HG03342 (cell line): ENCODE results near the gene TSPAN15.
"Not testable (repeated sequence)": the region's sequence is repeated elsewhere in the genome, so short reads cannot be mapped to it uniquely, and the experiment has no call there.

ENCODE experiments used
- ATAC-seq: cut with Tn5 transposase; IDR thresholded peaks from one replicate; pipeline ENCODE4 v1.9.1; 2021; ENCODE audit warnings: mild to moderate bottlenecking, moderate library complexity; ENCODE audit not compliant: unreplicated experiment

The TSPAN15 gene

DNA sequence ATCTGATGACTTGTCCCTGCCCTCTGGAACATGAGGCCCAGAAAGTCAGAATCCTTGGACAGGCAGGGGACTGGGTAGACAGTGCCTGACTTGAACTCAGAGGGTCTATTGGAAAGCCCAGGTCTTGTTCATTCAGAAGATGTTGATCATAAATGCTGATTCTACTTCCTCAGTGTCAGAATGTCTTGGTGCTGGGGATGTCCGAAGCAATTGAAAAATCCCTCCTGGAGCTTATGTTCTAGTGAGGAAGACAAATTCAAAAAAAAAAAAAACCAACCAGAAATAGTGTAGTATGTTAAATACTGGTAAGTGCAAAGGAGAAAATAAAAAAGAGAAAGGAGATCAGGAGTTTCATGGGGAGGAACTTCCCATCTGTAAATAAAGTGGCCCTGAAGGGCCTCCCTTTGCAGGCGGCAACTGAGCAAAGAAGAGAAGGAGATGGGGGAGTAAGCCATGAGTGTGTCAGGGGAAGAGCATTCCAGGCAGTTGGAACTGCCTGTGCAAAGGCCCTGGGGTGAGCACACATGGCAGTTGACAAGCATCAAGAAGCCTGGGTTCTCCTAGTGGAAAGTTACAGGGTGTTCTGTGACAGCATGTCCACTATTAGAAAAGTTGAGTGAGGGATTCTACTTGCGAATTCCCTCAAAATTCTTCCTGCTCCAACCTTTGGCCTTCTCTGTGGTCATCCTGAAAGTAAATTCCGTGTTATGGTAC, 30.7 kb downstream of the TSPAN15 start:
- no peak for ATAC-seq

GRCh38 chr10:69483963-69484362, 32.7 kb downstream of the TSPAN15 start:
- ATAC-seq, result no peak

DNA sequence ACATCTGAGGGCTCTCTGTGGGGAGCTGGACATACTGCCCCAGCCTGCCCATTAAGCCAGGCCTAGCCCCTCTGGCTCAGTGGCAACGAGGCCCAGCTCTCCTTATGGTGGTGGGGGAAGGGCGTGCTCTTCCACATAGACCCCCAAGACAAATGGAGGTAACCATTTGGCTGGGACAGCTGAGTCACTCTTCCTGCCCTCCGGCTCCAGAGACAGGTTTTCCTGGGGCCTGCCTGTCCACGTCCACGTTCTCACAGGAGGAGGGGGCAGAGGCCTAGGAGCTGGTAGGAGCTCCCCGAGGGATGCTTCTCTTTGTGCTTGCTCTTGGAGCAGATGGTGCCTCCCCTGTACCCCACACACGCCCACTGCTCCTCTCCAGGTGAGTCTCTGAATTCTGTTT, 33.5 kb downstream of the TSPAN15 start:
- ATAC-seq, result no peak

GRCh38 chr10:69486922-69487730, 35.9 kb downstream of the TSPAN15 start:
- no peak for ATAC-seq

DNA sequence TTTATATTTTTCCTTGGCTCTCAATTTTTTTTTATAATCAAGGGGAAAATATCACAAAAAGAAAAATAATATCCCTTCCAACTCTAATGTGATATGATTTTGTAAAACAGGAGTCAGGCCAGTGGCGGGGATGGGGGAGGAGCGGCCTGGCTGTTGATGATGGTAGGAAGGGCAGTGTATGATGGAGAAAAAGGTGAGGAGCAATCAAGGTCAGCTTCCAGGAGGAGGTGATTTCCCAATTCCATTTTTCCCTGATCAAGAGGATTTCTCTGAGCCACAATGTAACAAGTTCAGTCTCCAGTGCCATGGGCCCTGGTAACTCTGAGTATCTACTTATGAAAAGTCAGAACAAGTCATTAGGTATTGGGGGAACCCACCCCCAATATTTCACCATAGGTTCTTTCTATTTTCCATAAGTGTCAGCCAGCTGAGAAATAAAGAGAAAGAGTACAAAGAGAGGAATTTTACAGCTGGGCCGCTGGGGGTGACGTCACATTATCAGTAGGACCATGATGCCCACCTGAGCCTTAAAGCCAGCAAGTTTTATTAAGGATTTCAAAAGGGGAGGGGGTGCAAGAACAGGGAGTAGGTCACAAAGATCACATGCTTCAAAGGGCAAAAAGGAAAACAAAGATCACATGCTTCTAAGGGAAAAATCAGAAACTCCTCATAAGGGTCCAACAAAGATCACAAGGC, 37.0 kb downstream of the TSPAN15 start:
- not testable (repeated sequence) for ATAC-seq

GRCh38 chr10:69488856-69489255, 37.6 kb downstream of the TSPAN15 start:
- not testable (repeated sequence) for ATAC-seq

- no peak for ATAC-seq
Observed at GRCh38 chr10:69489506-69490090, 38.3 kb downstream of the TSPAN15 start.

DNA sequence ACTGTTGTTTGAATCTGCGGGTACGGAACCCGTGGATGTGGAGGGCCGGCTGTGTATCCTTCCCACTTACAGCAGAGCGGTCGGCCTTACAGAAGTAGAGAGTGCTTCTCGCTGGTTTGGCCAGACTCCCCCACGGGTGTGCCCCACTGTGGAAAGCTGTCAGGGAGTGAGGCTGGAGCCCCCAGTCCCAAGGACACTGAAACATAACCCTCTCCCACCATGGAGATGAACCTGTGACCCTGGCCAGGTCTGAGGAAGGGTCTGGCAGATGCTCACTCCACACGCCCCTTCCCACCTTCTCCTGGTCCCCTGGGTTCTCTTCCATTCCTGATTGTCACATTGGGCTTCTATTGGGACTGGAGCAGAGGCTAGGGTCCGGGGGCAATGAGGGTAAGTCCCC, 39.6 kb downstream of the TSPAN15 start:
- ATAC-seq, result no peak

DNA sequence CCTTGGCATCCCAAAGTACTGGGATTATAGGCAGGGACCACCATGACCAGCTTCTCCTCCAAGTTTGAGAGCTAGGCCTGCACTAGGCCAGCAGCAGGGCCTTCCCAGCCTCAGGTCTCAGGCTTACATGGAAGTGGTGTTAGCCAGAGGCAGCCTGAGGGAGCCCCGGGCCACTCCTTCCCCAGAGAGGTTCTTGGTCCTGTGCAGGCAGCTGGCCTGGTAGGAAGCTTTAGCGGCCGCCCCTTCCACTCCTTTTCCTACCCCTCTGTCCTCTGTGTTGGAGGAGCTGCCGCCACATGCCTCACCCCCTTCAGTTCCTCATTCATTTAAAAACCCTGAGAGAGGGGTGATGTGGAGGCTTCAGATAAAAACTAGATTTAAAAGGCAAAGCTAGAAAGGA, 40.3 kb downstream of the TSPAN15 start:
- ATAC-seq, result no peak

DNA sequence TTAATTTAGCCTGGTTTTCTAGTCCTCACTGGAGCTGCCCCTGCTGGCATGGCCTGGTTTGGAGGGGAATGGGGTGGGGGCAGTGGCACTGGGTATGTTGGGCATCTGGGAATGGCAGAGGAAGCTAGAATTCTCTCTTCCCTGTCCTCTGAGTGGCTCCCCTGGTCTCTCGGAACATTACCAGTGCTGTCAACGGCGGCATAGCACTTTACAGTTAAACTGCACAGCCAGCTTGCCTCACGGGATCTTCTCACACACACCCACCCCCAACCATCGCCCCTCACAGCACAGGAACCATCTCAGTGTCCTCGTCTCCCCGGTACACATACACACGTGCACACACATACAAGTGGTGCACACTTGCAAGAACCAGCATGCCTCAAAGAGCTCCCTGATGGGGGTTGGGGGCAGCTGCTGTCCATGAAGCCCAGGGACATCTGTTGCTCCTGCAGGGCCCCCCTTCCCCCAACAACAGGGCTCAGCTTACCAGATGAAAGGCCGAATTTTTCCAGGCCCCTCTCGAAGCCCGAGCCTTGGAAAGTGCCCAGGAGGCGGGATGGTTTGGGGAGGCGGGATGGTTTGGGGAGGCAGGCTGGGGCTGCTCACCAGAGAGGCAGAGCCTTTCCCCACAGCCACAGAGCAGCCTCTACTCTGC, 41.0 kb downstream of the TSPAN15 start:
- ATAC-seq, result no peak

GRCh38 chr10:69492746-69493462, 41.6 kb downstream of the TSPAN15 start:
- ATAC-seq, result no peak

DNA sequence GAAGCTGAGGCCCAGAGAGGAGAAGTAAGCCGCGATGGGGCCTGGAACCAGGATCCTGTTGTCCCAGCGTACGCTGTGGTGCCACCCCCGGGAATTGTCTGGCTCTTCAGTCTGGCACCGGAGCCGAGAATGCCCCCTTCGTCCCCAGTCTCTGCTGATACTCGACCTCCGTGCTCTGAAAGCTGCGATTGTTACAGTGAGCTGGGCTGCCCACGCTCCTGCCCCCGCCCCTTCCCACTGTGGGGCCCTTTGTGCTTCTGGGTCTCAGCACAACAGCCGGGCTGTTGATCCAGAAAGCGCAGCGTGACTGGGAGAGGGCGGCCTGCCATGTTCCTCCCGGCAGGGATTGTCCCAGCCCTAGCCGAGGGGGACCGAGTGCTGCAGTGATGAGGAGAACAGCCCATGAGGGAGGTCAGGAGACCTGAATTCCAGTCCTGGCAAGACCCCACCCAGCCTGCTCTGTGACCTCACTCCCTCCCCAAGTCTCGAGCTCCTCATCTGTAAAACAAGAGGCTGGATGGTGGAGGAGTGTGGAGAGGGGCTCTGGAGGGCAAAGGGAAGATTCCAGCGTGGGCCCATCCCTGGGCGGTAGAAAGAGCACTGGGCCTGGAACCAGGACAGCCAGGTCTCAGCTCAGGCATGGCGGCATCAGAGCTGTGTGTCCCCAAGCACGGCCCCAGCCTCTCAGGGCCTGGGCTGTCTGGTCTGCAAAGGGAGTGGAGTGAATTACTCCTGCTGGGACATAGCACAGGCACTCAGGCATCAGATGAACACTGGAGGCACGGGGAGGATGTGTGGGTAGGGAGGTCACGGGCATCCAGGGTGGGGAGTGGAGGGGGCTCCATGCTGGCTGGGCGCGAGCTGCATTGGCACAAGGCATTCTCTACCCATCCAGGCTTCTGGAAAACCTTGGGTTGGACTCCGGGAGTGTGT, 43.6 kb downstream of the TSPAN15 start:
- ATAC-seq, result no peak

DNA sequence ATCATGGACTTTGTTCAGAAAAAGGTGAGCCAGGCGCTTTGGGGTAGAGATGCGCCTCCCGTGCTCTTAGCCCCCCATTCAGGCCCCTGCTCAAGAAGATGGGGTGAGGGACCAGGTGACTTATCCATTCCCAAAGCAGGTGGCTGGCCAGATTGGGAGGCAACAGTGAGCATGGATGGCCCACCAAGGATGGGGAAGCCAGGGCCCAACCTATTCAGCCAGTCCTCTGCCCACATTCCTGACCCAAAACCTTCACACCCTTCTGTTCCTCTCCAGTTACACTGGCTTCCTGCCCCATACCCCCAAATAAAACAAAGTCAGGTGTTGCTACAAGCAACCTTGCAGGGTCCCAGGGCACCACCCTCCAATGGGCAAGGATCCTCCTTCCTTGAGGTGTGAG, 44.4 kb downstream of the TSPAN15 start:
- ATAC-seq, result no peak

DNA sequence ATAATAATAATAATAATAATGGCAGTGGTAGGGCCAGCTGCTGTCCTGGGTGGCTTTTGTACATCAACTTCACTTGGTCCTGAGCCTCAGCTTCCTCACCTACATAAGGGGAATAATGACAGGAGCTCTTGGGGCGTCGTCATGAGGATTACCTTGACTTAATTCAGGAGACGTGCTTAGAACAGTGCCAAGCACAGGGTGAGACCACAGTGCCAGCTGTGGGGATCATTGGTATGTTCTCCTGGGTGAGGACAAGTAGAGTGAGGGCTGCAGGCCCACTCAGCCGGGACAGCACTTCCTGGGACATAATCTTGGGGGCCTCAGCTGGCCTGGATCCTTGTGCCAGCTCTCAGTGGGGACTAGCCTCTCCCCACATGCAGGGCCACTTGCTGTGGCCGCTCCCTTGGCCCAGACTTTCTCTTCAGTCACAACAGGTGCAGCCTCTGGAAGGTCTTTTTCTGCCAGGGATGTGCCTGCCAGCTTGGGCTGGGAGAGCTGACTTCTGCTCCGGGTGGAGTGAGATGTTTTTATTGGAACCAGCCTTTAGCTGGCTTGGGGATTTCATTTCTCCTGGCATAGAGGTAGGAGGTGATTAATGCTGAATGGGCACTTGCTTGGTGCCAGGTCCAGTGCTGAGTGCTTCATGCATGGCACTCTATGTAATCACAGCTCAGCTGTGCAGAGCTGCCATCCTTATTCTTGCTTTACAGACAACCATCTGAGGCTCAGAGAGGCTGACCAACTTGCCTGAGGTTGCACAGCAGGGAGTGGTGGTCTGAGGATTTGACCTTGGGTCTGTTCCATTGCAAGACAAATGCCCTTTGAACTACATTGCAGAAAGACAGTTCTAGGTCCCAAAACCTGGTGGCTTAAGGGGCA, 45.3 kb downstream of the TSPAN15 start:
- ATAC-seq, result no peak

- no peak for ATAC-seq
Observed at GRCh38 chr10:69497231-69497561, 45.9 kb downstream of the TSPAN15 start.

GRCh38 chr10:69497611-69498390, 46.5 kb downstream of the TSPAN15 start:
- ATAC-seq, result no peak

DNA sequence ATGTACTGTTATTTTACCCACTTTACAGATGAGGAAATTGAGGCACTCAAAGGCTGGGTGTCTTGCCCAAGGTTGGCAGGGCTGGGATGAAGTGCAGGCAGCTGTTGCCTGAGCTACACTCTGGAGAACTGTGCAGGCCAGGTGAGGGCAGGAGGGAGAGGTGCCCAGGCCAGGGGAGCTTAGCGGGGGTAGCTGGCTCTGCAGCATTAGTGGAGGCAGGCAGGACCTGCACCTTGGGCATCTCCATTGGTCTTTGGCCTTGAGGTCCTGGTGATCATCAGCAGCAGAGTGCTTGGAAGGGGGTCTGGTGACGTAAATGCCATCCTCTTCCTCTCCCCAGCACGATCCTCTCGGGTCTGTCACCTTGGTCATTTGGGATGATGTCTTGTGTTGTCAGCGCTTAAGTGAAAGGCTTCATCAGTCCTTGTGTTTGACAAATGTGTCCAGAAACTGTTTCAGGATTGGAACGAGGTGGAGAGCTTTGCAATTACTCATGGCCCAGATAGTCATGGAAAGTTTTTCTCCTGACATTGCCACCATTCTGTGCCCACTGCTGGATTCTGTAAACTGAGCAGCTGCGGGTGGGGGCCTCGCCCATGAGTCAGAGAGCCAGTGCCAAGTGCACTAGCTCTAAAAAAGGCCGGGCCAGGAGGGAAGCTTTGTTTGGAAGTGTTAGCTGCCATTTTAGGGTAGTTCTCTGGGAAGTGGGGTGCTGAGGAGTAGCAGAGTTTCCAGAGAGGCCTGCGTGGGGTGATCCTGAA, 47.6 kb downstream of the TSPAN15 start:
- no peak for ATAC-seq
